Smooth muscle cell (in vitro differentiated cells): Measurements from ENCODE around the gene ST3GAL6. TPM values are rescaled to one million over a fixed set of nuclear protein-coding genes. Genes with fewer than 3 reads are reported as not detected.

Experiments
- DNase-seq: peaks from one replicate; lab custom pipeline; 2025; ENCODE audit not compliant: unreplicated experiment; lab: John Stamatoyannopoulos, UW
- H2AFZ ChIP-seq: fragments of 200-600 bp; sonication (generic); 2 replicates; pipeline ENCODE4 v1.6.0; 2016; ENCODE audit warnings: antibody characterized with exemption, low read depth, mild to moderate bottlenecking
- H3F3A ChIP-seq: fragments of 200-600 bp; sonication (generic); 2 replicates; pipeline ENCODE4 v1.6.0; 2017; ENCODE audit warnings: antibody characterized with exemption, low read depth
- H3K27ac ChIP-seq: fragments of 200-600 bp; sonication (generic); 2 replicates; pipeline ENCODE4 v1.5.1; 2016; ENCODE audit warnings: low read depth, mild to moderate bottlenecking
- H3K27me3 ChIP-seq: fragments of 200-600 bp; sonication (generic); 2 replicates; pipeline ENCODE4 v1.6.1; 2016; ENCODE audit warnings: low read depth, mild to moderate bottlenecking
- H3K36me3 ChIP-seq: fragments of 200-600 bp; sonication (generic); 2 replicates; pipeline ENCODE4 v1.5.1; 2016; ENCODE audit warnings: low read depth
- H3K4me1 ChIP-seq: fragments of 200-600 bp; sonication (generic); 2 replicates; pipeline ENCODE4 v1.5.1; 2016; ENCODE audit warnings: low read depth
- H3K4me2 ChIP-seq: fragments of 200-600 bp; sonication (generic); 2 replicates; pipeline ENCODE4 v1.6.0; 2016; ENCODE audit warnings: mild to moderate bottlenecking
- H3K4me3 ChIP-seq: fragments of 200-600 bp; sonication (generic); 2 replicates; pipeline ENCODE4 v1.5.1; 2016; ENCODE audit warnings: mild to moderate bottlenecking
- H3K79me2 ChIP-seq: fragments of 200-600 bp; sonication (generic); 2 replicates; pipeline ENCODE4 v1.6.0; 2016; ENCODE audit warnings: low read depth, mild to moderate bottlenecking
- H3K9ac ChIP-seq: fragments of 200-600 bp; sonication (generic); 2 replicates; pipeline ENCODE4 v1.6.0; 2016; ENCODE audit warnings: low read depth
- H3K9me3 ChIP-seq: fragments of 200-600 bp; sonication (generic); replicated peaks from 2 replicates; pipeline ENCODE4 v1.5.1; 2016; ENCODE audit warnings: low read depth
- H4K20me1 ChIP-seq: fragments of 200-600 bp; sonication (generic); 2 replicates; pipeline ENCODE4 v1.6.0; 2016; ENCODE audit warnings: low read depth
- CTCF ChIP-seq: fragments of 200-600 bp; sonication (generic); IDR thresholded peaks from 2 replicates; pipeline ENCODE4 v1.5.1; 2017; ENCODE audit warnings: borderline replicate concordance, mild to moderate bottlenecking, antibody characterized with exemption; ENCODE audit not compliant: insufficient read depth, poor library complexity, severe bottlenecking
- WGBS: methylation state at CpG from one replicate; pipeline ENCODE4 v1.1.7; 2016; ENCODE audit warnings: low lambda C conversion rate; 5-methylcytosine and 5-hydroxymethylcytosine counted together
- polyA plus RNA-seq: library from polyadenylated mRNA; unstranded; fragments of >200 nt; fragmentation: Nextera tagmentation; extraction: Ambion mirVana; gene quantifications from 2 replicates; pipeline ENCODE4 v1.2.1, GENCODE V29; 2016
- small RNA-seq: library from RNA; depleted of rRNA; stranded (forward); fragments of <200 nt; gene quantifications from one replicate; pipeline ENCODE3, GENCODE V24; 2014
- total RNA-seq: library from RNA; depleted of rRNA; stranded (reverse); fragments of >200 nt; gene quantifications from 2 replicates; pipeline ENCODE4 v1.2.3, GENCODE V29; 2014

Gene ST3GAL6
- total and polyA plus RNA-seq, 2 experiments from 2014 or later: 19.4 to 40.7 TPM

- Histone ChIP-seq H3K4me1 (no peaks in the 10 kb centered on the region), H3K27ac (no peak overlapping the region), H3K79me2 (no peaks in the 10 kb centered on the region), H3K36me3 (no peaks in the 10 kb centered on the region), H3K9ac (no peak overlapping the region), H3F3A (no peaks in the 10 kb centered on the region), H3K4me2 (no peak overlapping the region), H3K9me3 (no peaks in the 10 kb centered on the region), H4K20me1 (peaks cover 4% of the 10 kb centered on the region), H3K4me3 (no peak overlapping the region), H3K27me3 (no peaks in the 10 kb centered on the region), H2AFZ (no peak overlapping the region)
- TF ChIP-seq CTCF: no peak
- WGBS: 92% methylated on average over 3 of the region's 3 CpGs
- no peak for DNase-seq
Observed at GRCh38 chr3:98839846-98840245, 76.7 kb downstream of the ST3GAL6 start.

- Histone ChIP-seq H3K4me3 (no peak overlapping the region), H3F3A (no peaks in the 10 kb centered on the region), H3K27ac (no peak overlapping the region), H3K4me1 (no peaks in the 10 kb centered on the region), H3K4me2 (no peak overlapping the region), H4K20me1 (peaks cover 14% of the 10 kb centered on the region), H2AFZ (no peak overlapping the region), H3K9ac (no peak overlapping the region), H3K79me2 (peaks cover 7% of the 10 kb centered on the region), H3K36me3 (peaks cover 13% of the 10 kb centered on the region), H3K27me3 (no peaks in the 10 kb centered on the region), H3K9me3 (no peaks in the 10 kb centered on the region)
- WGBS: 87% methylated on average over 7 of the region's 7 CpGs
- TF ChIP-seq CTCF: no peak
- DNase-seq: no peak
Observed at GRCh38 chr3:98843266-98843959, 80.3 kb downstream of the ST3GAL6 start.

Small RNAs within 50 kb of the gene (small RNA-seq; reads per million reads assigned to genes)
- not detected for gene RNU6-26P

Other genes with a start within 250 kb of the ST3GAL6 start
- gene CLDND1, start 240.4 kb upstream of the ST3GAL6 start, total RNA-seq: 161 and 179 TPM in 2 replicates
- 99.9 and 111 TPM in 2 replicates for gene CLDND1, start 240.4 kb upstream of the ST3GAL6 start, polyA plus RNA-seq
- gene GPR15, start 231.4 kb upstream of the ST3GAL6 start, total RNA-seq: not detected in 2 replicates
- not detected in 2 replicates for gene GPR15, start 231.4 kb upstream of the ST3GAL6 start, polyA plus RNA-seq
- 42.8 and 44.8 TPM in 2 replicates for gene CPOX, start 169.7 kb upstream of the ST3GAL6 start, total RNA-seq
- 19.3 and 25.8 TPM in 2 replicates for gene CPOX, start 169.7 kb upstream of the ST3GAL6 start, polyA plus RNA-seq
- 111 and 116 TPM in 2 replicates for gene DCBLD2, start 138.4 kb downstream of the ST3GAL6 start, total RNA-seq
- gene DCBLD2, start 138.4 kb downstream of the ST3GAL6 start, polyA plus RNA-seq: 39.9 and 41.7 TPM in 2 replicates